ENCODE data around the gene GAK. TPM values are rescaled to one million over a fixed set of nuclear protein-coding genes. Genes with fewer than 3 reads are reported as not detected.

GAK gene
- total and polyA plus RNA-seq, 2 of the 13 experiments (the other 11 are each of a cell fraction or from before 2014, with no cell fraction given), result 17.5 to 44.3 TPM

GRCh38 chr4:822361-823175, 109.5 kb downstream of the GAK start:
- no TSS peak for BruUV-seq (replicated peaks)
- DNase-seq (ENCODE audit: low spot score) (no peak), ATAC-seq (no peak), FAIRE-seq (no peak)
- in situ Hi-C loops (cut with HindIII; ENCODE audit: extremely low pct_ligation_motif_present, low pct_unique_long_range_greater_than_20kb) (no loop called here), intact Hi-C loops (cut with micrococcal nuclease; ENCODE audit: unreplicated experiment) (no loop called here)
- ChIA-PET CTCF (ENCODE audit: low intra/inter-chr PET ratio, low total read pairs) (no interaction called here), POLR2A (no interaction called here)
- peaks cover 4 to 84% of the 10 kb centered on the region in 2 experiments for H3K27me3 ChIP-seq (ENCODE audit: control insufficient read depth in 1 of 2, insufficient read depth in 2 of 2, low read length in 2 of 2)
- no peak overlapping the region for H3K9ac ChIP-seq (ENCODE audit: insufficient read depth, low read depth, low read length)
- no peaks in the 10 kb centered on the region for H3K4me1 ChIP-seq (ENCODE audit: insufficient read depth, low read length)
- no peak for TF ChIP-seq HMG20B (CRISPR knock-in tag; conservative IDR thresholded peaks at IDR 0.05)
- no peak for TF ChIP-seq KDM2A (CRISPR knock-in tag; IDR thresholded peaks at IDR 0.05; ENCODE audit: borderline replicate concordance, low read depth)
- no peak for TF ChIP-seq ZNF44 (CRISPR knock-in tag; IDR thresholded peaks at IDR 0.05)
- no peak for TF ChIP-seq NKX3-1 (CRISPR knock-in tag; IDR thresholded peaks at IDR 0.05)
- H3K4me3 ChIP-seq (replicated peaks in 1 of 3; ENCODE audit: insufficient read depth in 1 of 3, low read depth in 2 of 3, low read length in 3 of 3), result no peak overlapping the region
- no peak overlapping the region for H2AFZ ChIP-seq (ENCODE audit: low read length)
- H3K36me3 ChIP-seq (replicated peaks in 1 of 2; ENCODE audit: control insufficient read depth in 1 of 2, insufficient read depth in 2 of 2, low read length in 2 of 2), result no peaks in the 10 kb centered on the region
- peaks cover 6% of the 10 kb centered on the region; the same call in 1 of the 2 replicates for H4K20me1 ChIP-seq (ENCODE audit: insufficient read depth, low read length)
- no peaks in the 10 kb centered on the region for H3K79me2 ChIP-seq (ENCODE audit: insufficient read depth, low read length)
- no peak overlapping the region for H3K4me2 ChIP-seq (ENCODE audit: low read depth, low read length)
- no peaks in the 10 kb centered on the region for H3K9me3 ChIP-seq (ENCODE audit: low read length)
- 67% methylated on average over 22 of the region's 24 CpGs for WGBS (ENCODE audit: low lambda C conversion rate)
- no peak overlapping the region for H3K27ac ChIP-seq (ENCODE audit: extremely low read length, insufficient read depth, low read length)

DNA sequence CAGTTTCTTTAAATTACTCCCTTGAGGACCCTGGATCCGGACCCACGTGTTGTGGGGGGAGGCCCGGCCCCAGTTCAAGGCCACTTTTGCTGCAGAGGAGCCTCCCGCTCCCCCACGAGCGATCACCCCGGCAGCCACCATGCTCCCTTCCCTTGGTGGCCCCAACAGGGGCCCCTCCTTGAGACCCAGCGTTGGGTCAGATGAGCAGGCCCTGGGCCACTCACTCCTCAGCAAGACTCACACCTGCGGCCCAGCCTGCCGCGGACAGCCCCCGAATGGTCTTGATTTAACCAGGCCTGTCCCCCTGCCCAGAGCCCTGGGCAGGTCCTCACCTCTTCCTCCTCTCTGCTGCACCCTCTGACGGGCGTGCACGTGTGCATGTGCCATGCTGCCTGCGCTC, 110.5 kb downstream of the GAK start:
- H3K4me2 ChIP-seq (ENCODE audit: low read depth, low read length), result no peak overlapping the region
- 67% methylated on average over 8 of the region's 16 CpGs for WGBS (ENCODE audit: low lambda C conversion rate)
- H2AFZ ChIP-seq (ENCODE audit: low read length), result no peak overlapping the region
- in situ Hi-C loops (cut with HindIII; ENCODE audit: extremely low pct_ligation_motif_present, low pct_unique_long_range_greater_than_20kb) (no loop called here), intact Hi-C loops (cut with micrococcal nuclease; ENCODE audit: unreplicated experiment) (no loop called here)
- no peak for DNase-seq (ENCODE audit: low spot score)
- H3K36me3 ChIP-seq (replicated peaks in 1 of 2; ENCODE audit: control insufficient read depth in 1 of 2, insufficient read depth in 2 of 2, low read length in 2 of 2), result no peaks in the 10 kb centered on the region
- H3K79me2 ChIP-seq (ENCODE audit: insufficient read depth, low read length), result no peaks in the 10 kb centered on the region
- no peak overlapping the region for H3K27ac ChIP-seq (ENCODE audit: extremely low read length, insufficient read depth, low read length)
- H4K20me1 ChIP-seq (ENCODE audit: insufficient read depth, low read length), result peaks cover 2% of the 10 kb centered on the region; the same call in 1 of the 2 replicates
- peaks cover 1 to 77% of the 10 kb centered on the region in 2 experiments for H3K27me3 ChIP-seq (ENCODE audit: control insufficient read depth in 1 of 2, insufficient read depth in 2 of 2, low read length in 2 of 2)
- ChIA-PET POLR2A (no interaction called here), CTCF (ENCODE audit: low intra/inter-chr PET ratio, low total read pairs) (no interaction called here)
- no peak for FAIRE-seq
- ATAC-seq, result no peak
- no TSS peak for BruUV-seq (replicated peaks)
- no peaks in the 10 kb centered on the region for H3K9me3 ChIP-seq (ENCODE audit: low read length)
- no peak overlapping the region for H3K9ac ChIP-seq (ENCODE audit: insufficient read depth, low read depth, low read length)
- no peak overlapping the region for H3K4me3 ChIP-seq (replicated peaks in 1 of 3; ENCODE audit: insufficient read depth in 1 of 3, low read depth in 2 of 3, low read length in 3 of 3)
- H3K4me1 ChIP-seq (ENCODE audit: insufficient read depth, low read length), result peaks cover 5% of the 10 kb centered on the region
- TF ChIP-seq, protein P1, sequence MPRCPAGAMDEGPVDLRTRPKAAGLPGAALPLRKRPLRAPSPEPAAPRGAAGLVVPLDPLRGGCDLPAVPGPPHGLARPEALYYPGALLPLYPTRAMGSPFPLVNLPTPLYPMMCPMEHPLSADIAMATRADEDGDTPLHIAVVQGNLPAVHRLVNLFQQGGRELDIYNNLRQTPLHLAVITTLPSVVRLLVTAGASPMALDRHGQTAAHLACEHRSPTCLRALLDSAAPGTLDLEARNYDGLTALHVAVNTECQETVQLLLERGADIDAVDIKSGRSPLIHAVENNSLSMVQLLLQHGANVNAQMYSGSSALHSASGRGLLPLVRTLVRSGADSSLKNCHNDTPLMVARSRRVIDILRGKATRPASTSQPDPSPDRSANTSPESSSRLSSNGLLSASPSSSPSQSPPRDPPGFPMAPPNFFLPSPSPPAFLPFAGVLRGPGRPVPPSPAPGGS (CRISPR knock-in tag; IDR thresholded peaks at IDR 0.05), result no peak
- TF ChIP-seq KMT2A (CRISPR knock-in tag; IDR thresholded peaks at IDR 0.05) (no peak), ZUFSP (CRISPR knock-in tag; IDR thresholded peaks at IDR 0.05; ENCODE audit: borderline replicate concordance) (no peak), ZNF512 (CRISPR knock-in tag; IDR thresholded peaks at IDR 0.05) (no peak), ZNF777 (CRISPR knock-in tag; IDR thresholded peaks at IDR 0.05) (no peak), NCOA1 (CRISPR knock-in tag; IDR thresholded peaks at IDR 0.05) (no peak), ZNF276 (CRISPR knock-in tag; IDR thresholded peaks at IDR 0.05; ENCODE audit: low read depth) (no peak)
